Suprapubic skin (tissue), 4 donors: Measurements from ENCODE around the gene S1PR5.

Experiments
- EP300 ChIP-seq: sonication (generic); formaldehyde crosslinking; IDR thresholded peaks from one replicate; pipeline ENCODE4 v1.6.1; 2017; ENCODE audit warnings: antibody characterized with exemption
- POLR2A ChIP-seq, 2 donors: fragments of 450-650 bp; IDR thresholded peaks; one replicate each; pipeline ENCODE4 v1.6.1; 2017; ENCODE audit warnings: antibody characterized with exemption in 2 of 2, mild to moderate bottlenecking in 2 of 2, moderate library complexity in 2 of 2
- POLR2AphosphoS5 ChIP-seq, 3 donors: sonication (generic); formaldehyde crosslinking; IDR thresholded peaks; one replicate each; pipeline ENCODE4 v1.6.1; 2017; ENCODE audit warnings: antibody characterized with exemption in 3 of 3
- TF ChIP-seq, protein P1 (sequence below), 2 donors: fragments of 200-600 bp in 1 of 2; fragments of 450-650 bp in 1 of 2; sonication (generic) in 1 of 2; IDR thresholded peaks; one replicate each; pipeline ENCODE4 v1.5.1; 2016 to 2019; ENCODE audit warnings: antibody characterized with exemption in 2 of 2, mild to moderate bottlenecking in 1 of 2, moderate library complexity in 1 of 2

DNA sequence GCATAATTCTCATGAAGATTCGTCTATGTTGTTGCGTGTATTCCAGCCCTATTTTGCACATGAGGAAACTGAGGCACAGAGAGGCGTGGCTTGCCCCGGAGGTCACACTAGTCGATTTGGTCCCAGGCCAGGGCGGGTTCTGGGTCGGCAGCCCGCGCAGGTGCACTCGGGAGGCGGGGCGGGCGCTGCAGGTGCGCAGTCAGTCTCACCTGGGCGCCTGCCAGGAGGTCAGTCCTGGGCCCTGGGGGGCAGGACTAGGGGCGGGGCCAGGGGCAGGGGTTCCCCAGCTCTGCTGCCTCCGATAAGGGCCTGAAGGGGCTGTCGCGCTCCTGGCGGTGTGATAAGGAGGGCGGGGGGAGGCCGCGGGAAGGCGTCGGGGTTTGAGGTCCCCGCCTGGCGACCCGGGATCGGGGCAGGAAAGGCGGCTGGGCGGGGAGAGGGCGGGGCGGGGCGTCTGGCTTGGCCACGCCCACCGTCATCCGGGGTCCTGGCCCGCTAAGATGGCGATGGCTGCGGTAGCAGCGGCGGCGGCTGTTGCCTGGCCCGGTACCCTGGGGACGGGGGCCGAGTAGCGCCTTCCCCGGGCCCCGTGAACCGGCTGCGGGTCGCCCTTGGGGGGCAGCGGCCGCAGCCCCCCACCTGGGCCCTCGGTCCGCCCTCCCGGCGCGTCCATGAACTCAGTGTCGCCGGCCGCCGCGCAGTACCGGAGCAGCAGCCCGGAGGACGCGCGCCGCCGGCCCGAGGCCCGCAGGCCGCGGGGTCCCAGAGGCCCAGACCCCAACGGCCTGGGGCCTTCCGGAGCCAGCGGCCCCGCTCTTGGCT is 26.4 kb upstream of the S1PR5 start, which contains the start of gene ATG4D:
- TF ChIP-seq, protein P1, sequence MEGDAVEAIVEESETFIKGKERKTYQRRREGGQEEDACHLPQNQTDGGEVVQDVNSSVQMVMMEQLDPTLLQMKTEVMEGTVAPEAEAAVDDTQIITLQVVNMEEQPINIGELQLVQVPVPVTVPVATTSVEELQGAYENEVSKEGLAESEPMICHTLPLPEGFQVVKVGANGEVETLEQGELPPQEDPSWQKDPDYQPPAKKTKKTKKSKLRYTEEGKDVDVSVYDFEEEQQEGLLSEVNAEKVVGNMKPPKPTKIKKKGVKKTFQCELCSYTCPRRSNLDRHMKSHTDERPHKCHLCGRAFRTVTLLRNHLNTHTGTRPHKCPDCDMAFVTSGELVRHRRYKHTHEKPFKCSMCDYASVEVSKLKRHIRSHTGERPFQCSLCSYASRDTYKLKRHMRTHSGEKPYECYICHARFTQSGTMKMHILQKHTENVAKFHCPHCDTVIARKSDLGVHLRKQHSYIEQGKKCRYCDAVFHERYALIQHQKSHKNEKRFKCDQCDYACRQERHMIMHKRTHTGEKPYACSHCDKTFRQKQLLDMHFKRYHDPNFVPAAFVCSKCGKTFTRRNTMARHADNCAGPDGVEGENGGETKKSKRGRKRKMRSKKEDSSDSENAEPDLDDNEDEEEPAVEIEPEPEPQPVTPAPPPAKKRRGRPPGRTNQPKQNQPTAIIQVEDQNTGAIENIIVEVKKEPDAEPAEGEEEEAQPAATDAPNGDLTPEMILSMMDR (IDR thresholded peaks at IDR 0.05), result no peak
- no peak for TF ChIP-seq EP300
- TF ChIP-seq POLR2A (IDR thresholded peaks at IDR 0.05), result peak in 1 of 2 donors; percentile 40
- no peak for TF ChIP-seq POLR2AphosphoS5 (IDR thresholded peaks at IDR 0.05)
